Transverse colon (tissue), 4 donors: ENCODE data around the gene OSBPL6. TPM values are rescaled to one million over a fixed set of nuclear protein-coding genes. Genes with fewer than 3 reads are reported as not detected.

ENCODE experiments used
- DNase-seq: peaks from one replicate; pipeline ENCODE4 v3.0.0-alpha.2; 2019
- H3K27ac ChIP-seq, 4 donors: fragments of 200-600 bp; sonication (generic); 2 replicates each; pipeline ENCODE4 v1.5.1; 2016 to 2018; ENCODE audit warnings: inconsistent platforms in 4 of 4
- H3K27me3 ChIP-seq: fragments of 200-600 bp; sonication (generic); 2 replicates; pipeline ENCODE4 v1.5.1; 2017; ENCODE audit warnings: inconsistent platforms
- H3K36me3 ChIP-seq, 4 donors: fragments of 200-600 bp; sonication (generic); 2 replicates each; pipeline ENCODE4 v1.5.1; 2017 to 2019; ENCODE audit warnings: inconsistent platforms in 4 of 4
- H3K4me1 ChIP-seq, 4 donors: fragments of 200-600 bp; sonication (generic); 2 replicates each; pipeline ENCODE4 v1.5.1; 2017 to 2020; ENCODE audit warnings: inconsistent platforms in 4 of 4
- H3K4me3 ChIP-seq, 4 donors: fragments of 200-600 bp; sonication (generic); 1 replicate in 1 of 4; 2 replicates in 3 of 4; pipeline versions ENCODE4 v1.5.1 to v1.6.1; 2017 to 2019; ENCODE audit warnings: inconsistent platforms in 4 of 4
- H3K9me3 ChIP-seq, 2 donors: fragments of 200-600 bp; sonication (generic); 2 replicates each; pipeline ENCODE4 v1.5.1; 2017 to 2019; ENCODE audit warnings: inconsistent platforms in 2 of 2
- CTCF ChIP-seq, 5 experiments: fragments of 200-600 bp in 3 of 5; fragments of 450-650 bp in 2 of 5; sonication (generic) in 3 of 5; IDR thresholded peaks; 1 replicate in 2 of 5; 2 replicates in 3 of 5; pipeline ENCODE4 v1.5.1; 2016 to 2017; ENCODE audit warnings: antibody characterized with exemption in 5 of 5, inconsistent platforms in 3 of 5, mild to moderate bottlenecking in 2 of 5, moderate library complexity in 1 of 5
- EP300 ChIP-seq: sonication (generic); formaldehyde crosslinking; IDR thresholded peaks from one replicate; pipeline ENCODE4 v1.6.1; 2017; ENCODE audit warnings: antibody characterized with exemption, low read depth
- POLR2A ChIP-seq: fragments of 450-650 bp; IDR thresholded peaks from one replicate; pipeline ENCODE4 v1.6.1; 2016; ENCODE audit warnings: antibody characterized with exemption, mild to moderate bottlenecking, moderate library complexity
- POLR2AphosphoS5 ChIP-seq, 3 donors: sonication (generic); formaldehyde crosslinking; IDR thresholded peaks; one replicate each; pipeline ENCODE4 v1.6.1; 2016; ENCODE audit warnings: antibody characterized with exemption in 3 of 3
- WGBS, 2 donors: methylation state at CpG; one replicate each; pipeline ENCODE4 v1.1.5; 2018; ENCODE audit warnings: low coverage in 1 of 2; 5-methylcytosine and 5-hydroxymethylcytosine counted together
- in situ Hi-C, 4 donors: fragments of 200-750 bp; cut with MboI; loops; one replicate each; pipeline versions ENCODE4 v1.15.0 to v1.15.1; 2017; ENCODE audit warnings: low sequenced_read_pairs in 3 of 4, low pct_ligation_motif_present in 1 of 4, low pct_unique_long_range_greater_than_20kb in 1 of 4
- intact Hi-C: fragments of 100-400 bp; cut with DNase I; formaldehyde crosslinking; loops from one replicate; pipeline ENCODE4 v1.15.1; 2023; ENCODE audit warnings: low total_unique reads
- total RNA-seq, 4 donors: library from RNA; depleted of rRNA; stranded (reverse); fragments of >200 nt; gene quantifications; one replicate each; pipeline ENCODE4 v1.1.0, GENCODE V29; 2016

Gene OSBPL6
- total RNA-seq, 4 donors from 2014 or later = 0.95 to 4.0 (median 2.5) TPM

GRCh38 chr2:178367344-178367743 is 173.0 kb downstream of the OSBPL6 start:
- TF ChIP-seq POLR2A (no peak), POLR2AphosphoS5 (IDR thresholded peaks at IDR 0.05) (no peak)
- WGBS, 2 donors = 91% methylated on average over 1 of the region's 1 CpG; no CpG with 5 or more reads in 1 of the 2 donors
- no peaks in the 10 kb centered on the region for H3K9me3 ChIP-seq

GRCh38 chr2:178374865-178375264 is 180.6 kb downstream of the OSBPL6 start:
- Histone ChIP-seq H3K27me3 (no peaks in the 10 kb centered on the region), H3K36me3 (no peaks in the 10 kb centered on the region), H3K9me3 (no peaks in the 10 kb centered on the region), H3K4me3 (no peak overlapping the region), H3K4me1 (no peaks in the 10 kb centered on the region), H3K27ac (no peak overlapping the region)
- no peak for DNase-seq
- TF ChIP-seq POLR2A (no peak), EP300 (no peak), CTCF (IDR thresholded peaks at IDR 0.05) (no peak), POLR2AphosphoS5 (IDR thresholded peaks at IDR 0.05) (no peak)
- in situ Hi-C loops (no loop called here), intact Hi-C loops (no loop called here)
- WGBS, 2 donors = 63 to 71% methylated on average over 1 of the region's 1 CpG

More at GRCh38 chr2:178367344-178367743, 173.0 kb downstream of the OSBPL6 start:
- intact Hi-C loops = no loop called here
- in situ Hi-C loops = no loop called here
- no peaks in the 10 kb centered on the region for H3K36me3 ChIP-seq
- H3K4me1 ChIP-seq = no peaks in the 10 kb centered on the region
- H3K4me3 ChIP-seq = no peak overlapping the region
- H3K27ac ChIP-seq = no peak overlapping the region
- DNase-seq = no peak
- H3K27me3 ChIP-seq = no peaks in the 10 kb centered on the region

GRCh38 chr2:178377046-178377445 is 182.7 kb downstream of the OSBPL6 start:
- Histone ChIP-seq H3K4me3 (no peak overlapping the region), H3K27ac (no peak overlapping the region), H3K27me3 (no peaks in the 10 kb centered on the region), H3K9me3 (no peaks in the 10 kb centered on the region), H3K4me1 (no peaks in the 10 kb centered on the region), H3K36me3 (no peaks in the 10 kb centered on the region)
- TF ChIP-seq POLR2AphosphoS5 (IDR thresholded peaks at IDR 0.05) = no peak
- TF ChIP-seq CTCF (IDR thresholded peaks at IDR 0.05) = no peak
- no peak for TF ChIP-seq EP300
- TF ChIP-seq POLR2A = no peak
- in situ Hi-C loops = no loop called here
- no peak for DNase-seq
- intact Hi-C loops = no loop called here
- 83 to 94% methylated on average over 3 of the region's 3 CpGs for WGBS, 2 donors

DNA sequence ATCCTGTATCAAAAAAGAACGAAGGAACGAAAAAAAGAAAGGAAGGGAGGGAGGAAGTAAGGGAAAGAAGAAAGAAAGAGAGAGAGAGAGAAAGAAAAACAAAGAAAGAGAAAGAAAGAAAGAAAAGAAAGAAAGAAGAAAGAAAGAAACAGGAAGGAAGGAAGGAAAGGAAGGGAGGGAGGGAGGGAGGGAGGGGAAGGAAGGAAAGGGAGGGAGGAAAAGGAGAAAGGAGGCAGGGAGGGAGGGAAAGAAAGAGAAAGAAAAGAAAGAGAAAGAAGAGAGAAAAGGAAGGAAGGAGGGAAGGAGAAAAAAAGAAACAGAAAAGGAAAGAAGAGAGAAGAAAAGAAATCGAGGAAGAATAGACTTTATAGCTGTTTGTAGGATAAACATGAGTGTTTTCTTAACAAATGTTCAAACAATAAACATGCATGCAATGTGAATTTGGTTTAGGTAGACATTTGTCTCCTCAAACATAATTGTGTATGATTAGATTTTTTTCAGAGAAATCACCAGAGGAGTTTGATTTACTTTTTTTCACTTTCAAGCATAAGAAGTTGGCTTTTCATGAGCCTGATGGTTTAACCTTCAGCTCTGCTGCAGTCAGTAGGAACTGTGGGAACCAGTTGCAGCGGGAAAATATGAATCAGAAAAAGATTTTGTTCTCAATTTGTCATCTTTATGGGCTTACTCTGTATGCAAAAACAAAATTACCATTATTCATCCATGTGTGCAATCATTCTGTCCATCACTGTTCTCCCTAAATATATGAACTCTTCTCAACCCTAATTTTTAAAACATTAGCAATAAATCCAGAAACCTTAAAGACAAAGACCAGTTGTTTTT is 185.1 kb downstream of the OSBPL6 start:
- no peaks in the 10 kb centered on the region for H3K4me1 ChIP-seq
- in situ Hi-C loops (no loop called here), intact Hi-C loops (no loop called here)
- DNase-seq = no peak
- WGBS, 2 donors = 64 to 78% methylated on average over 4 of the region's 4 CpGs
- H3K36me3 ChIP-seq = no peaks in the 10 kb centered on the region
- no peak overlapping the region for H3K27ac ChIP-seq
- H3K27me3 ChIP-seq = no peaks in the 10 kb centered on the region
- H3K4me3 ChIP-seq = no peak overlapping the region
- TF ChIP-seq CTCF (IDR thresholded peaks at IDR 0.05) (no peak), EP300 (no peak), POLR2AphosphoS5 (IDR thresholded peaks at IDR 0.05) (no peak), POLR2A (no peak)
- no peaks in the 10 kb centered on the region for H3K9me3 ChIP-seq
